Fibroblast of lung (primary cell): Measurements from ENCODE around the gene SSR2. TPM values are rescaled to one million over a fixed set of nuclear protein-coding genes. Genes with fewer than 3 reads are reported as not detected.

Experiments used
- DNase-seq, 2 donors: peaks; one replicate each; pipeline versions ENCODE4 v3.0.0 to v3.0.0-alpha.2; 2010; ENCODE audit warnings: low read depth in 2 of 2
- H2AFZ ChIP-seq: 2 replicates; pipeline ENCODE4 v1.5.1; 2012; ENCODE audit warnings: low read length, control low read depth, inconsistent platforms
- H3K27ac ChIP-seq: 2 replicates; pipeline ENCODE4 v1.5.1; 2011; ENCODE audit warnings: low read length, control low read depth; ENCODE audit not compliant: insufficient read depth
- H3K27me3 ChIP-seq: 2 replicates; pipeline ENCODE4 v1.5.1; 2011; ENCODE audit warnings: mild to moderate bottlenecking, low read length; ENCODE audit not compliant: control insufficient read depth, insufficient read depth
- H3K36me3 ChIP-seq: 2 replicates; pipeline ENCODE4 v1.5.1; 2011; ENCODE audit warnings: low read length; ENCODE audit not compliant: control insufficient read depth, insufficient read depth
- H3K4me1 ChIP-seq: 2 replicates; pipeline ENCODE4 v1.5.1; 2011; ENCODE audit warnings: low read length; ENCODE audit not compliant: control insufficient read depth, insufficient read depth; ENCODE audit errors: extremely low read depth
- H3K4me2 ChIP-seq: 2 replicates; pipeline ENCODE4 v1.5.1; 2011; ENCODE audit warnings: low read length, control low read depth; ENCODE audit not compliant: insufficient read depth; ENCODE audit errors: extremely low read depth
- H3K4me3 ChIP-seq, 4 experiments: fragments of 200-600 bp in 1 of 4; sonication (generic) in 1 of 4; replicated peaks in 1 of 4; 2 replicates each; pipeline ENCODE4 v1.5.1; 2011 to 2016; ENCODE audit warnings: low read length in 4 of 4, low read depth in 3 of 4, mild to moderate bottlenecking in 3 of 4, control low read depth in 2 of 4, inconsistent platforms in 1 of 4, mixed read lengths in 1 of 4; ENCODE audit not compliant: insufficient read depth in 1 of 4; ENCODE audit errors: control extremely low read depth in 1 of 4
- H3K79me2 ChIP-seq: 2 replicates; pipeline ENCODE4 v1.5.1; 2012; ENCODE audit warnings: mild to moderate bottlenecking, low read length, inconsistent platforms; ENCODE audit not compliant: control insufficient read depth, insufficient read depth
- H3K9ac ChIP-seq: 2 replicates; pipeline ENCODE4 v1.5.1; 2011; ENCODE audit warnings: mild to moderate bottlenecking, low read length, control low read depth; ENCODE audit not compliant: insufficient read depth
- H3K9me3 ChIP-seq: 2 replicates; pipeline ENCODE4 v1.5.1; 2012; ENCODE audit warnings: low read depth, low read length; ENCODE audit not compliant: control insufficient read depth, insufficient read depth
- H4K20me1 ChIP-seq: 2 replicates; pipeline ENCODE4 v1.5.1; 2011; ENCODE audit warnings: low read length; ENCODE audit not compliant: control insufficient read depth, insufficient read depth; ENCODE audit errors: extremely low read depth
- CTCF ChIP-seq, 2 donors: IDR thresholded peaks in 1 of 2; conservative IDR thresholded peaks in 1 of 2; 1 replicate in 1 of 2; 2 replicates in 1 of 2; pipeline ENCODE4 v1.5.1; 2011 to 2012; ENCODE audit warnings: low read length in 2 of 2, control low read depth in 1 of 2, inconsistent platforms in 1 of 2, low read depth in 1 of 2, mild to moderate bottlenecking in 1 of 2
- EZH2 ChIP-seq: IDR thresholded peaks from 2 replicates; pipeline ENCODE4 v1.5.1; 2012; ENCODE audit warnings: low read length, control low read depth, mild to moderate bottlenecking; ENCODE audit errors: missing control alignments
- polyA plus RNA-seq, 2 donors: library from polyadenylated mRNA; depleted of rRNA in 1 of 2; stranded (reverse) in 1 of 2; unstranded in 1 of 2; fragments of >200 nt; gene quantifications; 2 replicates each; pipeline ENCODE4 v1.2.1, GENCODE V29; 2011 to 2012; ENCODE audit warnings: missing spikeins in 1 of 2
- total RNA-seq: library from RNA; depleted of rRNA; stranded (reverse); fragments of >200 nt; gene quantifications from 2 replicates; pipeline ENCODE4 v1.2.1, GENCODE V29; 2014

The SSR2 gene
- total and polyA plus RNA-seq, 2 donors (not counting 1 experiment from before 2014, with no cell fraction given), result 304 to 673 TPM

DNA sequence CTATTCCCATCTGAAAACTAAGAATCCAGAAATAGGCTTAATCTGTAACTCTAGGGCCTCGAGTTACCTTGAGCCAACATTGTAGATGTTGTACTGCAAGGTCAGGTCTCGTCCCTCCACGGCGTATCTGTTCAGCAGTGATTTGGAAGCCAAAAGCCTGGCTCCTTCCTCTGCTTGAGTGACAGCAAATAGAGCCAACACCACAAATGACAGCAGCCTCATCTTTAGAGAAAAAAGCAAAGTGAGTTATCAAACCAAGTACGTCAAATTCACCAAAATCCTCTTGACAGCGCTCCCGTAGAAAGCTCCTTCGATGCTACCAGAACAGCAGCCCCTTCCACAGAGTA lies 832 bp downstream of the SSR2 start:
- no peak overlapping the region for H2AFZ ChIP-seq
- H3K9ac ChIP-seq, result peak overlapping the region; percentile 73
- H3K4me1 ChIP-seq, result no peaks in the 10 kb centered on the region
- no peaks in the 10 kb centered on the region for H3K9me3 ChIP-seq
- peaks cover 28% of the 10 kb centered on the region for H3K79me2 ChIP-seq
- DNase-seq, result no peak
- H3K27me3 ChIP-seq, result no peaks in the 10 kb centered on the region
- H4K20me1 ChIP-seq, result no peaks in the 10 kb centered on the region
- H3K36me3 ChIP-seq, result peaks cover 8% of the 10 kb centered on the region
- peak overlapping the region; percentile 69 to 86 (median 84) for H3K4me3 ChIP-seq
- H3K27ac ChIP-seq, result peak overlapping the region; percentile 66
- no peak for TF ChIP-seq CTCF (conservative IDR thresholded peaks at IDR 0.05 in 1 of 2, IDR thresholded peaks at IDR 0.05 in 1 of 2; ENCODE audit: low read depth in 1 of 2, low read length in 2 of 2)
- no peak for TF ChIP-seq EZH2
- H3K4me2 ChIP-seq, result peak overlapping the region; percentile 82

GRCh38 chr1:156014829-156015228 lies 5.9 kb downstream of the SSR2 start:
- H4K20me1 ChIP-seq, result no peaks in the 10 kb centered on the region
- peaks cover 33% of the 10 kb centered on the region for H3K36me3 ChIP-seq

DNA sequence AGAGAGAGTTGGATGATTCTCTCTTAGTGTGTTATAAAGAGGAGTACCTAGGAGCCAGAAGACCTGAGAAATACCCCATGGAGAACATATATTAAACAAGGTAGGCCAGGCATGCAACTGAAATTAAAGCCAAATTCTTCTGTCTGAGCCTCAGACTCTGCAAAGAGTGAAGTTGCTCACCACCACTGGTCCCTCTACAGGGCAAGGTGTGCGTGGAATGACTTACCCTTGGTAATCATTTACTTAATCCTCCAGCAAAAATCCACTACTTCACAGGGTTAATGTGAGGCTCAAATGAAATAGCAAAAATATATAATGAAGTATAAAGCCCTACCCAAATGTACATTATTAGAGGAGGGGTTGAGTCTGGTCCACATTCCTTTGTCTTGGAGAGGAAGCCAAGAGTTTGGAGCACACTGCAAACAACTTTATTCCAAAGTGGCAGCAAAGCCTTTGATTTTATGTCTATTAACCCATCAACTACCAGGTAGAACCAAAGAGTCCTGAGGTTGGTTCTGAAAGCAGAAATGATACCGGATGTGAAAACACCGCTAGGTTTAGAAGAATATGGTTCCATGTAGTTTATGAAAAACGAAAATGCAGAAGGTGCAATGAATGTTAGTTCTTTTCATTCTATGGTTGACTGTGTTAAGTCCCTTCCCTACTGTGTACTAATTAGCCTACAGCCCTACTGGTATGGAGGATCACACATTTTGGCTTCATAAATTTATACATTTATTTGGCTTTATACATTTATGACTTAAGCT lies 8.5 kb downstream of the SSR2 start:
- no peak overlapping the region for H2AFZ ChIP-seq
- H3K4me2 ChIP-seq, result no peak overlapping the region
- no peaks in the 10 kb centered on the region for H4K20me1 ChIP-seq
- peaks cover 39% of the 10 kb centered on the region for H3K36me3 ChIP-seq
- no peak overlapping the region for H3K9ac ChIP-seq
- DNase-seq, result no peak
- TF ChIP-seq EZH2 (no peak), CTCF (conservative IDR thresholded peaks at IDR 0.05 in 1 of 2, IDR thresholded peaks at IDR 0.05 in 1 of 2; ENCODE audit: low read depth in 1 of 2, low read length in 2 of 2) (no peak)
- H3K4me1 ChIP-seq, result no peaks in the 10 kb centered on the region
- peaks cover 5% of the 10 kb centered on the region for H3K79me2 ChIP-seq
- H3K4me3 ChIP-seq, result no peak overlapping the region
- no peaks in the 10 kb centered on the region for H3K27me3 ChIP-seq
- H3K9me3 ChIP-seq, result no peaks in the 10 kb centered on the region
- no peak overlapping the region for H3K27ac ChIP-seq

More at GRCh38 chr1:156014829-156015228, 5.9 kb downstream of the SSR2 start:
- no peak for TF ChIP-seq EZH2
- no peak for TF ChIP-seq CTCF (conservative IDR thresholded peaks at IDR 0.05 in 1 of 2, IDR thresholded peaks at IDR 0.05 in 1 of 2; ENCODE audit: low read depth in 1 of 2, low read length in 2 of 2)
- no peaks in the 10 kb centered on the region for H3K9me3 ChIP-seq
- peaks cover 21% of the 10 kb centered on the region for H3K79me2 ChIP-seq
- H3K4me3 ChIP-seq, result no peak overlapping the region
- no peaks in the 10 kb centered on the region for H3K4me1 ChIP-seq
- no peak overlapping the region for H3K9ac ChIP-seq
- H3K27ac ChIP-seq, result no peak overlapping the region
- H3K27me3 ChIP-seq, result no peaks in the 10 kb centered on the region
- no peak for DNase-seq
- H2AFZ ChIP-seq, result no peak overlapping the region
- no peak overlapping the region for H3K4me2 ChIP-seq
